SK-N-SH treated with all-trans-retinoic acid at 6 μM for 48 hours (cell line): ENCODE results near the gene RNF208.

Experiments
- ATAC-seq: fragments of 200-7000 bp; cut with Tn5 transposase; 3 replicates; pipeline ENCODE4 v1.9.1; 2020; ENCODE audit warnings: mild to moderate bottlenecking, moderate library complexity
- ARNTL ChIP-seq: fragments of 450-650 bp; formaldehyde crosslinking; IDR thresholded peaks from 2 replicates; pipeline ENCODE4 v1.5.0; 2020; ENCODE audit warnings: low read depth, mild to moderate bottlenecking, moderate library complexity, borderline replicate concordance
- BACH2 ChIP-seq: fragments of 250-450 bp; sonication (Bioruptor Pico); IDR thresholded peaks from 2 replicates; pipeline ENCODE4 v1.9.0; 2021; ENCODE audit warnings: mild to moderate bottlenecking, borderline replicate concordance
- CREB5 ChIP-seq: fragments of 250-450 bp; sonication (Bioruptor Pico); IDR thresholded peaks from 2 replicates; pipeline ENCODE4 v1.5.1; 2020; ENCODE audit warnings: low read depth, mild to moderate bottlenecking, moderate library complexity
- CSDC2 ChIP-seq: fragments of 250-450 bp; sonication (Bioruptor Pico); IDR thresholded peaks from 2 replicates; pipeline ENCODE4 v1.5.0; 2020; ENCODE audit warnings: mild to moderate bottlenecking, moderate library complexity
- CSRNP3 ChIP-seq: fragments of 250-450 bp; sonication (Bioruptor Pico); IDR thresholded peaks from 2 replicates; pipeline ENCODE4 v1.5.1; 2021; ENCODE audit warnings: mild to moderate bottlenecking, moderate library complexity
- ESRRG ChIP-seq: fragments of 250-450 bp; sonication (Bioruptor Pico); IDR thresholded peaks from 2 replicates; pipeline ENCODE4 v1.6.1; 2021; ENCODE audit warnings: mild to moderate bottlenecking
- GLIS3 ChIP-seq: fragments of 250-450 bp; sonication (Bioruptor Pico); IDR thresholded peaks from 2 replicates; pipeline ENCODE4 v1.5.0; 2020; ENCODE audit warnings: mild to moderate bottlenecking, moderate library complexity
- ISL1 ChIP-seq: fragments of 250-450 bp; sonication (Bioruptor Pico); IDR thresholded peaks from 2 replicates; pipeline ENCODE4 v2.1.2; 2022; ENCODE audit warnings: mild to moderate bottlenecking, moderate library complexity
- OSR1 ChIP-seq: fragments of 250-450 bp; sonication (Bioruptor Pico); IDR thresholded peaks from 2 replicates; pipeline ENCODE4 v1.8.0; 2022; ENCODE audit warnings: moderate library complexity, mild to moderate bottlenecking, inconsistent platforms
- POU6F1 ChIP-seq: fragments of 250-450 bp; sonication (Bioruptor Pico); IDR thresholded peaks from 2 replicates; pipeline ENCODE4 v1.8.0; 2021; ENCODE audit warnings: low read depth, mild to moderate bottlenecking, moderate library complexity, borderline replicate concordance
- PPARA ChIP-seq: fragments of 250-450 bp; sonication (Bioruptor Pico); IDR thresholded peaks from 2 replicates; pipeline ENCODE4 v1.5.0; 2020; ENCODE audit warnings: mild to moderate bottlenecking, borderline replicate concordance
- RARB ChIP-seq: fragments of 250-450 bp; sonication (Bioruptor Pico); IDR thresholded peaks from 2 replicates; pipeline ENCODE4 v1.8.0; 2021; ENCODE audit warnings: mild to moderate bottlenecking, moderate library complexity
- TCF4 ChIP-seq: fragments of 250-450 bp; sonication (Bioruptor Pico); IDR thresholded peaks from 2 replicates; pipeline ENCODE4 v1.8.0; 2021; ENCODE audit warnings: mild to moderate bottlenecking, moderate library complexity, borderline replicate concordance
- TOX ChIP-seq: fragments of 250-450 bp; sonication (Bioruptor Pico); IDR thresholded peaks from 2 replicates; pipeline ENCODE4 v1.8.0; 2021; ENCODE audit warnings: mild to moderate bottlenecking, moderate library complexity, borderline replicate concordance
- TSHZ2 ChIP-seq: fragments of 250-450 bp; sonication (Bioruptor Pico); IDR thresholded peaks from 2 replicates; pipeline ENCODE4 v1.5.0; 2020; ENCODE audit warnings: mild to moderate bottlenecking, moderate library complexity
- ZC3H10 ChIP-seq: fragments of 250-450 bp; sonication (Bioruptor Pico); IDR thresholded peaks from 2 replicates; pipeline ENCODE4 v1.5.1; 2021; ENCODE audit warnings: mild to moderate bottlenecking, moderate library complexity
- ZFP3 ChIP-seq: fragments of 250-450 bp; sonication (Bioruptor Pico); IDR thresholded peaks from 2 replicates; pipeline ENCODE4 v1.5.0; 2020; ENCODE audit warnings: mild to moderate bottlenecking, moderate library complexity
- ZFP30 ChIP-seq: fragments of 450-650 bp; formaldehyde crosslinking; IDR thresholded peaks from 2 replicates; pipeline ENCODE4 v1.5.0; 2022; ENCODE audit warnings: mild to moderate bottlenecking, moderate library complexity
- ZNF565 ChIP-seq: fragments of 450-650 bp; formaldehyde crosslinking; conservative IDR thresholded peaks from 2 replicates; pipeline ENCODE4 v1.5.0; 2020; ENCODE audit warnings: low read depth, mild to moderate bottlenecking, moderate library complexity
- ZNF8 ChIP-seq: fragments of 450-650 bp; formaldehyde crosslinking; IDR thresholded peaks from 2 replicates; pipeline ENCODE4 v1.5.0; 2020; ENCODE audit warnings: mild to moderate bottlenecking, moderate library complexity
- TF ChIP-seq, protein P1 (sequence below): fragments of 250-450 bp; sonication (Bioruptor Pico); IDR thresholded peaks from 2 replicates; pipeline ENCODE4 v1.8.0; 2020; ENCODE audit warnings: mild to moderate bottlenecking, moderate library complexity, borderline replicate concordance

Gene RNF208

GRCh38 chr9:137192859-137193258 is 29.2 kb downstream of the RNF208 start:
- ATAC-seq = no peak
- TF ChIP-seq CSRNP3 (CRISPR knock-in tag) (no peak), PPARA (CRISPR knock-in tag) (no peak), ZFP3 (no peak), TSHZ2 (CRISPR knock-in tag) (no peak), BACH2 (no peak), ESRRG (CRISPR knock-in tag) (no peak), TCF4 (CRISPR knock-in tag) (no peak), POU6F1 (CRISPR knock-in tag) (no peak), ZNF8 (CRISPR knock-in tag) (no peak), ZC3H10 (no peak), OSR1 (CRISPR knock-in tag) (no peak), CSDC2 (CRISPR knock-in tag) (no peak), TOX (CRISPR knock-in tag) (no peak), ISL1 (CRISPR knock-in tag) (no peak), CREB5 (CRISPR knock-in tag) (no peak), ZNF565 (no peak)
- TF ChIP-seq, protein P1, sequence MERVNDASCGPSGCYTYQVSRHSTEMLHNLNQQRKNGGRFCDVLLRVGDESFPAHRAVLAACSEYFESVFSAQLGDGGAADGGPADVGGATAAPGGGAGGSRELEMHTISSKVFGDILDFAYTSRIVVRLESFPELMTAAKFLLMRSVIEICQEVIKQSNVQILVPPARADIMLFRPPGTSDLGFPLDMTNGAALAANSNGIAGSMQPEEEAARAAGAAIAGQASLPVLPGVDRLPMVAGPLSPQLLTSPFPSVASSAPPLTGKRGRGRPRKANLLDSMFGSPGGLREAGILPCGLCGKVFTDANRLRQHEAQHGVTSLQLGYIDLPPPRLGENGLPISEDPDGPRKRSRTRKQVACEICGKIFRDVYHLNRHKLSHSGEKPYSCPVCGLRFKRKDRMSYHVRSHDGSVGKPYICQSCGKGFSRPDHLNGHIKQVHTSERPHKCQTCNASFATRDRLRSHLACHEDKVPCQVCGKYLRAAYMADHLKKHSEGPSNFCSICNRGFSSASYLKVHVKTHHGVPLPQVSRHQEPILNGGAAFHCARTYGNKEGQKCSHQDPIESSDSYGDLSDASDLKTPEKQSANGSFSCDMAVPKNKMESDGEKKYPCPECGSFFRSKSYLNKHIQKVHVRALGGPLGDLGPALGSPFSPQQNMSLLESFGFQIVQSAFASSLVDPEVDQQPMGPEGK (CRISPR knock-in tag) = no peak

- ATAC-seq = no peak
- TF ChIP-seq GLIS3 (CRISPR knock-in tag) = no peak
- no peak for TF ChIP-seq CREB5 (CRISPR knock-in tag)
- no peak for TF ChIP-seq RARB
- TF ChIP-seq CSRNP3 (CRISPR knock-in tag) = no peak
- TF ChIP-seq ZFP30 (CRISPR knock-in tag) = no peak
- no peak for TF ChIP-seq PPARA (CRISPR knock-in tag)
- TF ChIP-seq ARNTL = no peak
- TF ChIP-seq ISL1 (CRISPR knock-in tag) = no peak
- no peak for TF ChIP-seq POU6F1 (CRISPR knock-in tag)
- TF ChIP-seq, protein P1 (CRISPR knock-in tag) = no peak
- no peak for TF ChIP-seq TOX (CRISPR knock-in tag)
Observed at GRCh38 chr9:137192448-137192780, 29.6 kb downstream of the RNF208 start.
